HCT116 (cell line): ENCODE measurements around the gene CACNA2D3. TPM values are rescaled to one million over a fixed set of nuclear protein-coding genes. Genes with fewer than 3 reads are reported as not detected.

Experiments
- ATAC-seq: fragments of 200-7000 bp; cut with Tn5 transposase; 2 replicates; pipeline ENCODE4 v1.9.1; 2020; ENCODE audit warnings: mild to moderate bottlenecking, moderate library complexity
- BruUV-seq: library from RNA; stranded (reverse); fragments of 400-500 nt; replicated peaks from 2 replicates; lab custom pipeline; 2021; lab: Mats Ljungman, UMichigan
- CTCF ChIA-PET: fragments of 300-600 bp; sonication (Branson Sonifier 250); formaldehyde crosslinking; loops from one replicate; lab custom pipeline; 2021; ENCODE audit warnings: antibody characterized with exemption; lab: Charles Lee
- POLR2A ChIA-PET: fragments of 300-600, 350-600 bp; sonication (Branson Sonifier 250); formaldehyde crosslinking; loops from one replicate; lab custom pipeline; 2021; ENCODE audit warnings: antibody characterized with exemption; lab: Charles Lee
- RAD21 ChIA-PET, 2 experiments: fragments of 300-600 bp; sonication (Branson Sonifier 250); formaldehyde crosslinking; loops; one replicate each; lab custom pipeline; 2023; ENCODE audit warnings: low total read pairs in 2 of 2; ENCODE audit not compliant: uncharacterized antibody in 2 of 2, unreplicated experiment in 2 of 2, low non-redundant PET in 1 of 2; lab: Charles Lee
- DNase-seq: peaks from one replicate; pipeline ENCODE4 v3.0.0-alpha.2; 2010; ENCODE audit warnings: low read depth, low spot score
- H2AFZ ChIP-seq: fragments of 200-600 bp; shearing (Covaris generic), sonication (generic); 2 replicates; pipeline ENCODE4 v1.6.1; 2017; ENCODE audit warnings: low read depth, mixed run types, mixed read lengths, antibody characterized with exemption, low read length; ENCODE audit not compliant: poor library complexity, severe bottlenecking
- H3K27ac ChIP-seq: 2 replicates; pipeline ENCODE4 v1.5.1; 2012; ENCODE audit warnings: low read depth, low read length
- H3K27me3 ChIP-seq: fragments of 200-600 bp; sonication (generic); 2 replicates; pipeline ENCODE4 v1.6.1; 2016; ENCODE audit warnings: mixed run types, low read length, mixed read lengths; ENCODE audit not compliant: insufficient read depth
- H3K36me3 ChIP-seq, 2 experiments: fragments of 200-500 bp in 1 of 2; fragments of 200-600 bp in 1 of 2; sonication (Bioruptor generic) in 1 of 2; sonication (generic) in 1 of 2; 2 replicates each; pipeline versions ENCODE4 v1.5.1 to v1.6.1; 2014 to 2016; ENCODE audit warnings: low read length in 2 of 2, inconsistent platforms in 1 of 2, mixed read lengths in 1 of 2, mixed run types in 1 of 2; ENCODE audit not compliant: insufficient read depth in 2 of 2, control insufficient read depth in 1 of 2
- H3K4me1 ChIP-seq, 2 experiments: fragments of 200-600 bp in 1 of 2; sonication (generic) in 1 of 2; 2 replicates each; pipeline versions ENCODE4 v1.5.1 to v1.6.1; 2012 to 2017; ENCODE audit warnings: low read length in 2 of 2, inconsistent platforms in 1 of 2, mild to moderate bottlenecking in 1 of 2, mixed read lengths in 1 of 2, mixed run types in 1 of 2, moderate library complexity in 1 of 2; ENCODE audit not compliant: insufficient read depth in 2 of 2, control insufficient read depth in 1 of 2
- H3K4me2 ChIP-seq: fragments of 200-600 bp; sonication (generic); 2 replicates; pipeline ENCODE4 v1.6.1; 2017; ENCODE audit warnings: mixed run types, low read length, mixed read lengths
- H3K4me3 ChIP-seq, 2 experiments: fragments of 200-600 bp in 1 of 2; sonication (generic) in 1 of 2; replicated peaks in 1 of 2; 2 replicates each; pipeline ENCODE4 v1.5.1; 2011 to 2016; ENCODE audit warnings: low read length in 2 of 2, control low read depth in 1 of 2, low read depth in 1 of 2, mild to moderate bottlenecking in 1 of 2, mixed read lengths in 1 of 2, mixed run types in 1 of 2
- H3K79me2 ChIP-seq: fragments of 200-600 bp; sonication (generic); 2 replicates; pipeline ENCODE4 v1.6.1; 2017; ENCODE audit warnings: mild to moderate bottlenecking, mixed run types, low read length, moderate library complexity, mixed read lengths; ENCODE audit not compliant: insufficient read depth
- H3K9ac ChIP-seq: fragments of 200-600 bp; sonication (generic); 2 replicates; pipeline ENCODE4 v1.6.1; 2016; ENCODE audit warnings: low read length, mixed read lengths
- H3K9me2 ChIP-seq: fragments of 200-600 bp; sonication (generic), shearing (Covaris generic); 2 replicates; pipeline ENCODE4 v1.6.1; 2017; ENCODE audit warnings: mixed run types, mild to moderate bottlenecking, moderate library complexity; ENCODE audit not compliant: insufficient read depth
- H3K9me3 ChIP-seq, 2 experiments: fragments of 200-500 bp in 1 of 2; fragments of 200-600 bp in 1 of 2; sonication (Bioruptor generic) in 1 of 2; sonication (generic) in 1 of 2; 2 replicates each; pipeline ENCODE4 v1.6.1; 2014 to 2017; ENCODE audit warnings: low read length in 2 of 2, mixed read lengths in 2 of 2, inconsistent platforms in 1 of 2, low read depth in 1 of 2, mild to moderate bottlenecking in 1 of 2, mixed run types in 1 of 2, moderate library complexity in 1 of 2; ENCODE audit not compliant: control insufficient read depth in 1 of 2, insufficient read depth in 1 of 2
- H4K20me1 ChIP-seq: fragments of 200-600 bp; sonication (generic), shearing (Covaris generic); 2 replicates; pipeline ENCODE4 v1.6.1; 2017; ENCODE audit warnings: mixed run types, mild to moderate bottlenecking, moderate library complexity; ENCODE audit not compliant: insufficient read depth
- ATF3 ChIP-seq: IDR thresholded peaks from 2 replicates; pipeline ENCODE4 v1.6.1; 2012
- CBX3 ChIP-seq: IDR thresholded peaks from 2 replicates; pipeline ENCODE4 v1.6.1; 2012; ENCODE audit warnings: low read depth
- CEBPB ChIP-seq: IDR thresholded peaks from 2 replicates; pipeline ENCODE4 v1.6.1; 2012; ENCODE audit warnings: low read depth
- EGR1 ChIP-seq: IDR thresholded peaks from 2 replicates; pipeline ENCODE4 v1.6.1; 2012; ENCODE audit warnings: low read depth
- JUND ChIP-seq: IDR thresholded peaks from 2 replicates; pipeline ENCODE4 v1.6.1; 2012
- MAX ChIP-seq: IDR thresholded peaks from 2 replicates; pipeline ENCODE4 v1.6.1; 2012
- RAD21 ChIP-seq: IDR thresholded peaks from 2 replicates; pipeline ENCODE4 v1.6.1; 2012; ENCODE audit warnings: low read depth, mild to moderate bottlenecking
- REST ChIP-seq: IDR thresholded peaks from 2 replicates; pipeline ENCODE4 v1.6.1; 2012; ENCODE audit warnings: low read depth
- SIN3A ChIP-seq: IDR thresholded peaks from 2 replicates; pipeline ENCODE4 v1.6.1; 2012; ENCODE audit warnings: low read depth
- SP1 ChIP-seq: IDR thresholded peaks from 2 replicates; pipeline ENCODE4 v1.6.1; 2012; ENCODE audit warnings: low read depth
- SRF ChIP-seq: IDR thresholded peaks from 2 replicates; pipeline ENCODE4 v1.6.1; 2012; ENCODE audit warnings: low read depth
- TCF7L2 ChIP-seq: IDR thresholded peaks from 2 replicates; pipeline ENCODE4 v1.7.0; 2011; ENCODE audit warnings: borderline replicate concordance, inconsistent platforms; ENCODE audit not compliant: insufficient read depth, insufficient read length; ENCODE audit errors: extremely low read depth
- YY1 ChIP-seq: IDR thresholded peaks from 2 replicates; pipeline ENCODE4 v1.6.1; 2011; ENCODE audit warnings: low read length, low read depth, moderate library complexity, mild to moderate bottlenecking; ENCODE audit not compliant: insufficient replicate concordance; ENCODE audit errors: extremely low read depth
- intact Hi-C: fragments of 100-400 bp; cut with micrococcal nuclease; formaldehyde crosslinking; loops from 2 replicates; pipeline ENCODE4 v1.10.0; 2022
- total RNA-seq: library from RNA; stranded (reverse); gene quantifications from one replicate; pipeline ENCODE4 v1.2.1, GENCODE V29; 2021; ENCODE audit not compliant: unreplicated experiment
- TF ChIP-seq, protein P1 (sequence below): IDR thresholded peaks from 2 replicates; pipeline ENCODE4 v1.6.1; 2011; ENCODE audit warnings: mild to moderate bottlenecking, low read length, moderate library complexity; ENCODE audit not compliant: insufficient replicate concordance; ENCODE audit errors: extremely low read depth
- TF ChIP-seq, protein P2 (sequence below), 3 experiments: fragments of 200-600 bp in 1 of 3; sonication (generic) in 1 of 3; IDR thresholded peaks in 2 of 3; conservative IDR thresholded peaks in 1 of 3; 2 replicates each; pipeline ENCODE4 v1.5.1; 2012 to 2017; ENCODE audit warnings: low read depth in 2 of 3, low read length in 2 of 3, antibody characterized with exemption in 1 of 3, borderline replicate concordance in 1 of 3, control low read depth in 1 of 3, mild to moderate bottlenecking in 1 of 3, mixed read lengths in 1 of 3, mixed run types in 1 of 3, moderate library complexity in 1 of 3; ENCODE audit not compliant: insufficient read depth in 1 of 3

The CACNA2D3 gene
- total RNA-seq, 1 experiment from 2014 or later: 0.20 TPM

- Histone ChIP-seq H3K9me3 (no peaks in the 10 kb centered on the region), H3K4me2 (no peak overlapping the region), H3K4me1 (no peaks in the 10 kb centered on the region), H4K20me1 (no peaks in the 10 kb centered on the region), H2AFZ (no peak overlapping the region), H3K79me2 (no peaks in the 10 kb centered on the region), H3K9ac (no peak overlapping the region), H3K27me3 (peaks cover 26% of the 10 kb centered on the region), H3K27ac (no peak overlapping the region), H3K9me2 (no peaks in the 10 kb centered on the region), H3K36me3 (no peaks in the 10 kb centered on the region), H3K4me3 (no peak overlapping the region)
- DNase-seq (no peak), ATAC-seq (no peak)
- no TSS peak for BruUV-seq
- RAD21 ChIA-PET: no interaction called here
- CTCF ChIA-PET: no interaction called here
- POLR2A ChIA-PET: no interaction called here
- no peak for TF ChIP-seq REST
- TF ChIP-seq YY1: no peak
- TF ChIP-seq, protein P1, sequence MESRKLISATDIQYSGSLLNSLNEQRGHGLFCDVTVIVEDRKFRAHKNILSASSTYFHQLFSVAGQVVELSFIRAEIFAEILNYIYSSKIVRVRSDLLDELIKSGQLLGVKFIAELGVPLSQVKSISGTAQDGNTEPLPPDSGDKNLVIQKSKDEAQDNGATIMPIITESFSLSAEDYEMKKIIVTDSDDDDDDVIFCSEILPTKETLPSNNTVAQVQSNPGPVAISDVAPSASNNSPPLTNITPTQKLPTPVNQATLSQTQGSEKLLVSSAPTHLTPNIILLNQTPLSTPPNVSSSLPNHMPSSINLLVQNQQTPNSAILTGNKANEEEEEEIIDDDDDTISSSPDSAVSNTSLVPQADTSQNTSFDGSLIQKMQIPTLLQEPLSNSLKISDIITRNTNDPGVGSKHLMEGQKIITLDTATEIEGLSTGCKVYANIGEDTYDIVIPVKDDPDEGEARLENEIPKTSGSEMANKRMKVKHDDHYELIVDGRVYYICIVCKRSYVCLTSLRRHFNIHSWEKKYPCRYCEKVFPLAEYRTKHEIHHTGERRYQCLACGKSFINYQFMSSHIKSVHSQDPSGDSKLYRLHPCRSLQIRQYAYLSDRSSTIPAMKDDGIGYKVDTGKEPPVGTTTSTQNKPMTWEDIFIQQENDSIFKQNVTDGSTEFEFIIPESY: no peak
- no peak for TF ChIP-seq SRF
- no peak for TF ChIP-seq SIN3A
- TF ChIP-seq ATF3: no peak
- no peak for TF ChIP-seq SP1
- no peak for TF ChIP-seq EGR1
- TF ChIP-seq TCF7L2: no peak
- no peak for TF ChIP-seq CEBPB
- TF ChIP-seq, protein P2, sequence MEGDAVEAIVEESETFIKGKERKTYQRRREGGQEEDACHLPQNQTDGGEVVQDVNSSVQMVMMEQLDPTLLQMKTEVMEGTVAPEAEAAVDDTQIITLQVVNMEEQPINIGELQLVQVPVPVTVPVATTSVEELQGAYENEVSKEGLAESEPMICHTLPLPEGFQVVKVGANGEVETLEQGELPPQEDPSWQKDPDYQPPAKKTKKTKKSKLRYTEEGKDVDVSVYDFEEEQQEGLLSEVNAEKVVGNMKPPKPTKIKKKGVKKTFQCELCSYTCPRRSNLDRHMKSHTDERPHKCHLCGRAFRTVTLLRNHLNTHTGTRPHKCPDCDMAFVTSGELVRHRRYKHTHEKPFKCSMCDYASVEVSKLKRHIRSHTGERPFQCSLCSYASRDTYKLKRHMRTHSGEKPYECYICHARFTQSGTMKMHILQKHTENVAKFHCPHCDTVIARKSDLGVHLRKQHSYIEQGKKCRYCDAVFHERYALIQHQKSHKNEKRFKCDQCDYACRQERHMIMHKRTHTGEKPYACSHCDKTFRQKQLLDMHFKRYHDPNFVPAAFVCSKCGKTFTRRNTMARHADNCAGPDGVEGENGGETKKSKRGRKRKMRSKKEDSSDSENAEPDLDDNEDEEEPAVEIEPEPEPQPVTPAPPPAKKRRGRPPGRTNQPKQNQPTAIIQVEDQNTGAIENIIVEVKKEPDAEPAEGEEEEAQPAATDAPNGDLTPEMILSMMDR (IDR thresholded peaks at IDR 0.05 in 2 of 3, conservative IDR thresholded peaks at IDR 0.05 in 1 of 3; ENCODE audit: borderline replicate concordance in 1 of 3, insufficient read depth in 1 of 3, low read depth in 2 of 3, low read length in 2 of 3): no peak
- TF ChIP-seq CBX3: no peak
- TF ChIP-seq RAD21: no peak
- no peak for TF ChIP-seq MAX
- TF ChIP-seq JUND: no peak
- intact Hi-C loops: no loop called here
Observed at GRCh38 chr3:54123776-54124196, 1.4 kb downstream of the CACNA2D3 start.
